Measurements from ENCODE around the gene SLC46A2. TPM values are rescaled to one million over a fixed set of nuclear protein-coding genes. Genes with fewer than 3 reads are reported as not detected.

Gene SLC46A2
- total and polyA plus RNA-seq, 2 of the 13 experiments (the other 11 are each of a cell fraction or from before 2014, with no cell fraction given): not detected

GRCh38 chr9:112872019-112872418 lies 18.7 kb downstream of the SLC46A2 start:
- H3K4me1 ChIP-seq (ENCODE audit: insufficient read depth, low read length): peaks cover 39% of the 10 kb centered on the region
- H3K9me3 ChIP-seq (ENCODE audit: low read length): no peaks in the 10 kb centered on the region
- intact Hi-C loops (cut with micrococcal nuclease; ENCODE audit: unreplicated experiment) (no loop called here), in situ Hi-C loops (cut with HindIII; ENCODE audit: extremely low pct_ligation_motif_present, low pct_unique_long_range_greater_than_20kb) (no loop called here)
- no peaks in the 10 kb centered on the region for H3K79me2 ChIP-seq (ENCODE audit: insufficient read depth, low read length)
- 75% methylated on average over 4 of the region's 4 CpGs for WGBS (ENCODE audit: low lambda C conversion rate)
- H3K36me3 ChIP-seq (replicated peaks in 1 of 2; ENCODE audit: control insufficient read depth in 1 of 2, insufficient read depth in 2 of 2, low read length in 2 of 2): peaks cover 0 to 9% of the 10 kb centered on the region in 2 experiments; a peak in 3 of 5 replicates
- H3K27ac ChIP-seq (ENCODE audit: extremely low read length, insufficient read depth, low read length): no peak overlapping the region
- TF ChIP-seq MBD4 (IDR thresholded peaks at IDR 0.05; ENCODE audit: borderline replicate concordance, low read length) (no peak), ZNF816 (CRISPR knock-in tag; IDR thresholded peaks at IDR 0.05; ENCODE audit: borderline replicate concordance) (no peak), NFE2L1 (CRISPR knock-in tag; IDR thresholded peaks at IDR 0.05; ENCODE audit: borderline replicate concordance) (no peak), ELF3 (CRISPR knock-in tag; IDR thresholded peaks at IDR 0.05) (no peak), ZNF605 (CRISPR knock-in tag; IDR thresholded peaks at IDR 0.05) (no peak), HBP1 (CRISPR knock-in tag; IDR thresholded peaks at IDR 0.05; ENCODE audit: low read depth) (no peak), ZNF275 (CRISPR knock-in tag; IDR thresholded peaks at IDR 0.05; ENCODE audit: borderline replicate concordance) (no peak), ZNF879 (CRISPR knock-in tag; IDR thresholded peaks at IDR 0.05) (no peak), ETS1 (CRISPR knock-in tag; IDR thresholded peaks at IDR 0.05) (no peak), ZNF329 (CRISPR knock-in tag; IDR thresholded peaks at IDR 0.05; ENCODE audit: low read depth) (no peak), ZNF362 (CRISPR knock-in tag; IDR thresholded peaks at IDR 0.05; ENCODE audit: borderline replicate concordance) (no peak), BORCS8-MEF2B (CRISPR knock-in tag; IDR thresholded peaks at IDR 0.05) (no peak), ZNF552 (CRISPR knock-in tag; IDR thresholded peaks at IDR 0.05; ENCODE audit: borderline replicate concordance) (no peak), ZNF704 (CRISPR knock-in tag; IDR thresholded peaks at IDR 0.05; ENCODE audit: borderline replicate concordance) (no peak)
- no peaks in the 10 kb centered on the region for H4K20me1 ChIP-seq (ENCODE audit: insufficient read depth, low read length)
- no peaks in the 10 kb centered on the region for H3K27me3 ChIP-seq (ENCODE audit: control insufficient read depth in 1 of 2, insufficient read depth in 2 of 2, low read length in 2 of 2)
- H3K4me2 ChIP-seq (ENCODE audit: low read depth, low read length): no peak overlapping the region
- H3K4me3 ChIP-seq (replicated peaks in 1 of 3; ENCODE audit: insufficient read depth in 1 of 3, low read depth in 2 of 3, low read length in 3 of 3): no peak overlapping the region
- no peak for FAIRE-seq
- H2AFZ ChIP-seq (ENCODE audit: low read length): no peak overlapping the region
- no TSS peak for BruUV-seq (replicated peaks)
- POLR2A ChIA-PET: no interaction called here
- DNase-seq (ENCODE audit: low spot score): no peak
- H3K9ac ChIP-seq (ENCODE audit: insufficient read depth, low read depth, low read length): no peak overlapping the region
- no peak for ATAC-seq
- CTCF ChIA-PET (ENCODE audit: low intra/inter-chr PET ratio, low total read pairs): no interaction called here
